GM19452 (cell line): ENCODE results near the gene ZNRF1.
"Not testable (repeated sequence)": the region's sequence is repeated elsewhere in the genome, so short reads cannot be mapped to it uniquely, and the experiment has no call there.

ENCODE experiments used
- ATAC-seq: cut with Tn5 transposase; IDR thresholded peaks from one replicate; pipeline ENCODE4 v1.9.1; 2021; ENCODE audit not compliant: unreplicated experiment

ZNRF1 gene

DNA sequence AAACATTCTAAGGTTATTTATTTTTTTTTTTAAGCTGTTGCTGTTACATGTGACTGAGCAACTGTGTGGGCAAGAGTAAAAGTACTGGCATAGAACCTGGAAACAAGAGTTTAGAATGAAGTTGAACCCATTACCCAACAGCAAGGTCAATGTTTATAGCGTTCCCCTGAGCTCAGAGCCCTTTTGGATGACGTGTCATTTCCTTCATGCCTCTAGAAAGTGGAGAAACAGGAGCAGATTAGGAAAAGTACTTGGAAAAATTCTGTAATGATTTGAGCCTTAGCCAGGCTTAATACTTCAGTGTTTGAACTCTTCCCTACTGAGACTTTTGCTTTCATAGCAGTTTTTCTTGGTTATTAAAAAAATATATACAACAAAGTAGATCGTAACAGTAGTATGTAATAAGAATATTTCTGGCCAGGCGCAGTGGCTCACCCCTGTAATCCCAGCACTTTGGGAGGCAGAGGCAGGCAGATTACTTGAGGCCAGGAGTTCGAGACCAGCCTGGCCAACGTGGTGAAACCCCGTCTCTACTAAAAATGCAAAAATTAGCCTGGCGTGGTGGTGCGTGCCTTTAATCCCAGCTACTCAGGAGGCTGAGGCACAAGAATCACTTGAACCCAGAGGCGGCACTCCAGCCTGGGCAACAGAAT is 27.5 kb downstream of the ZNRF1 start:
- ATAC-seq = not testable (repeated sequence)

DNA sequence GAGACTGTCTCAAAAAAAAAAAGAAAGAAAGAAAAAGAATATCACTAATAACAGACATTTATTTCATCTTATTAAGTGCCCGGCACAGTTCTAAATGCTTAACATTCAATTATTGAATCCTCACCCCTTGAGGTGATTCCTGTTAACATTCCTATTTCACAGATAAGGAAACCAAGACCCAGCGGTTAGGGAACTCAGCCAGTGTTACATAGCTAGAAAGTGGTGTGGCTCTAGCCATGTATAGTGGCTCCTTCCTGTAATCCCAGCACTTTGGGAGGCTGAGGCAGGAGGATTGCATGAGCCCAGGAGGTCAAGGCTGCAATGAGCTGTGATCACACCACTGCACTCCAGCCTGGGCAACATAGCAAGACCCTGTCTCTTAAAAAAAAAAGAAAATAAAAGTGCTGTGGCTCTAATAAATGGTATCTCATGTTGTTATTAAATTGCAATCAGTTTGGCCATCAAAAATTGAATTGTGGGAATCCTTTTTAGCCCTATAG is 28.1 kb downstream of the ZNRF1 start:
- ATAC-seq = no peak

DNA sequence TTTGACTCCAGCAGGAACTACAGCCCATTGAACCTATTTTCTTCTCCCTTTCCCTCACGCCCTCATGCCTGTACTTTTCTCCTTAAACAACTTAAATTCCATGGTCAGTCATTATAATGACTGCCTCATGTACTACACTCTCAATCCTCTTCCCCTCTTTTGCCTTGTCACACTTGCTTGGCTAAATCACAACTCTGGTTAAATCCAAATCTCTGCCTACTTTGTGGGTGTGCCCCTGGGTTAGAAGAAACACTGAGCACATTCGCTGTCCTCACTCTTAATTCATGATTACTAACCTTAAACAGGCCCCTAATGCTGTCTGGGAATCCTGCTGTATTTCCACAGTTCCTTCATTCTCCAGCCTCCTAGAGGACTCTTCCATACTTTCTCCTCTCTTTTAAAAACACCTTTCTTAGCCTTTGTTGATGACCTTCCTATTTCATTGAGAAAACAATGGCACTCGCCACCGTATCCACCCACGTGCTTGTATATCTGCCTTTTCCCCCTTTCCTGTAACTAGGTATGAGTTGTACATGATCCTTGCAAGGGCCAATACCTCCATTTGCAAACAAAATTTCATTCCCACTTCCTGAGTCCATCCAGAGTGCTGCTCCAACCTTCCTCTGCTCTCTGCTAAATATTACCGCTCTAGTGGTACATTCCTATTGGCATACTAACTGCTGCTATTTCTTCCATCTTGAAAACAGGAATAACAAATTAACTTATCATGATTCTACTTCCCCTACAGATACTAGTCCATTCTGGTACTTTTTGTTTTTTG is 28.9 kb downstream of the ZNRF1 start:
- ATAC-seq = no peak

DNA sequence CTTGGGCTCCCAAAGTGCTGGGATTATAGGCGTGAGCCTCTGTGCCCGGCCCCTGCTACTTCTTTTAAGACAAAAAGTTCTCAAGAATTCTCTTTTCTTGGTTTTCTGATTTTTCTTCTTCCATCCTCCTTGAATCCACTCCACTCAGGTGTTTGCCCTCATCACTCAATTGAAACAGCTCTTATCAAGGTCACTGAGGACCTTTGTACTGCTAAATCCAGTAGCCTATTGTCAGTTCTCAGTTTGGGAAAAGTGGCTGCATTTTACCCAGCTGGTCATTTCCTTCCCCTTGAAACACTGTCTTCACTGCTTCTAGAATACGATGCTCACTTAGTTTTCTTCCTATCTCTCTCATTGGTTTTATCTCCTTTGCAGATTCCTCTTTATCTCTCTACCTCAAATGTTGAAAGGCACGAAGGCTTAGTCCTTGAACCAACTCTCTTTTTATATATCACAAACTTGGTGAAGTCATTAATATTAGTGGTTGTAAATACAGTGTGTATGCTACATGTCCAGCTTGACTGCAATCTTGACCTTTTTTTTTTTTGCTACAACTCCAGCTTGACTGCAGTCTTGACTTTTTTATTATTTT is 29.8 kb downstream of the ZNRF1 start:
- no peak for ATAC-seq

DNA sequence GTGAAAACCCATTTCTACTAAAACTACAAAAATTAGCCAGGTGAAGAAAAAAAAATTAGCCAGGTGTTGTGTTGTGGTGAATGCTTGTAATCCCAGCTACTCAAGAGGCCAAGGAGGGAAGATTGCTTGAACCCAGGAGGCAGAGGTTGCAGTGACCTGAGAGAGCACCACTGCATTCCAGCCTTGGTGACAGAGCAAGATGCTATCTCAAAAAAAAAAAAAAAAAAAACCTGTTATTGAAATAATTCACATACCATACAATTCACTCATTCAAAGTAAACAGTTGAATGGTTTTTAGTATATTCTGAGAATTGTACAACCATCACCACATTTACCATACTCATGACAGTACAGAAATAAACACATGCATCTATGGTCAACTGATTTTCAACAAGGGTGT is 31.0 kb downstream of the ZNRF1 start:
- ATAC-seq = no peak

DNA sequence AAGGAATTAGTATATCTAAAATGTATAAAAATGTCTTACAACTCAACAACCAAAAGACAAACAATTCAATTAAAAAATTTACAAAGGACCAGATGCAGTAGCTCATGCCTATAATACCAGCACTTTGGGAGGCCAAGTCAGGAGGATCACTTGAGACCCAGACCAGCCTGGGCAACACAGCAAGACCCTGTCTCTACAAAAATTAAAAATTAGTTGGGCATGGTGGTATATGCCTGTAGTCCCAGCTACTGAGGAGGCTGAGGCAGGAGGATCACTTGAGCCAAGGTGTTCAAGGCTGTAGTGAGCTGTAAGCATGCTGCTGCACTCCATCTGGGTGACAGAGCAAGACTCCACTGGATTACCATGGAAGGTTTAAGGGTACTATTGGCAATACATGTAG is 33.8 kb downstream of the ZNRF1 start:
- ATAC-seq = no peak

DNA sequence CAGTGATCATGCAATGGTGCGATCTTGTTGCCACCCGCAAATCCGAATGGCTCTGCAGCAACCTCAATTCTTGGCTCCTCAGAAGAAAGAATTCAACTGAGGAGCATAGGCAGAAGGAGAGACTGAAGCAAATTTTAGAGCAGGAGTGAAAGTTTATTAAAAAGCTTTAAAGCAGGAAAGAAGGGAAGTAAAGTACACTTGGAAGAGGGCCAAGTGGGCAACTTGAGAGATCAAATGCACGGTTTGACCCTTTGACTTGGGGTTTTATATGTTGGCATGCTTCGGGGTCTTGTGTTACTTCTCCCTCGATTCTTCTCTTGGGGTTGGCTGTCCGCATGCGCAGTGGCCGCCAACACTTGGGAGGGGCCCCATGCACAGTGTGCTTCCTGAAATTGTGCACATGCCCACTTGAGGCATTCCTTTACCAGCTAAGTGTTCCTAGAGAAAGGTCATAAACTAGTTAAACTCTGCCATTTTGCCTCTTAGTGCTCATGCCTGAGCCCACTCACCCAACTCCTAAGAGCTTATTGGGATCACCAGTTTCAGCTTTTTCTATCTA is 36.7 kb downstream of the ZNRF1 start:
- ATAC-seq = no peak

DNA sequence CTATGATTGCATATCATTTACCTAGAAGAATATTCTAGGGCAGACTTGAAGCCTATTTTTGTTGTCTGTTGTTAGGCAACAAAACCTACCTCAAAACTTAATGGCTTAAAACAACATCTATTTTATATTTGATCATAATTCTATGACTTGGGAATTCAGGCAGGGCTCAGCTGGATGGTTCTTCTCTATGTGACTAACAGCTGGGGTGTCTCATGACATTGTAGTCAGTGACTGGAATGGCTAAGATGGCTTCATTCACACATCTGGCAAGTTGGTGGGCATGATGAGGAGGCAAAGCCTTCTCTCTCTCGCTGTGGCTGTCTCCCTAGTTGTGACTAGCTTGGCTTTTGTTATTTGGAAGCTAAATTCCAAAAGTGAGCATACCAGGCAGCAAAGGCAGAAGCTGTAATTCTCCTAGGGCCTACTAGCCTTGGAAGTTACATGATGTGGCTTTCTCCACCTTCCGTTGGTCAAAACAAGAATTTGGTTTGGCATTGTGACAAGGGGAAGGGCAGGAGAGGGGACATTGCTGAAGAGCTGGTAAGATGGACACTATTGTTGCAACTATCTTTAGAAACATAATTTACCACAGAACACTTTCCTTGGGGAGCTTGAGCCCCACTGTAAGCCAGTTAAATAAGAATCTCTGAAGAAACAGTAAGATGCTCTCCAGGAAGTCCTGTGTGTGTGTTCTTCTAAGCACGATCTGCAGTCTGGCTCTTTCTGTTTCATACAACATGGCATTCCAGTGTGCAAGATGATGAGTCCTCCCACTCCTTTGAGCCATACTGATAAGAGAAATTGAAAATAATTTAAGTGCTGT is 39.4 kb downstream of the ZNRF1 start:
- no peak for ATAC-seq

DNA sequence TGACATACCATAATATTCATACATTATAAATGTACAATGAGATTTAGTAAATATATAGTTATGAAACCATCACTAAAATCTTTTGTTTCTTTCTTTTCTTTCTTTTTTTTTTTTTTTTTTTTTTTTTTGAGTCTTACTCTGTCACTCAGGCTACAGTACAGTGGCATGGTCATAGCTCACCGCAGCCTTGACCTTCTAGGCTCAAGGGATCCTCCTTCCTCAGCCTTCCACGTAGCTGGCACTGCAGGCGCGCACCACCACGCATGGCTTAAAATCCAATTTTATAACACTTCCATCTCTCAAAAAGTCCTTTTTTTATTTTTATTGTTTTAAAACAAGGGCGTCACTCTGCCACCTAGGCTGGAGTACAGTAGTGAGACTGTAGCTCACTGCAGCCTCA is 41.1 kb downstream of the ZNRF1 start:
- no peak for ATAC-seq

DNA sequence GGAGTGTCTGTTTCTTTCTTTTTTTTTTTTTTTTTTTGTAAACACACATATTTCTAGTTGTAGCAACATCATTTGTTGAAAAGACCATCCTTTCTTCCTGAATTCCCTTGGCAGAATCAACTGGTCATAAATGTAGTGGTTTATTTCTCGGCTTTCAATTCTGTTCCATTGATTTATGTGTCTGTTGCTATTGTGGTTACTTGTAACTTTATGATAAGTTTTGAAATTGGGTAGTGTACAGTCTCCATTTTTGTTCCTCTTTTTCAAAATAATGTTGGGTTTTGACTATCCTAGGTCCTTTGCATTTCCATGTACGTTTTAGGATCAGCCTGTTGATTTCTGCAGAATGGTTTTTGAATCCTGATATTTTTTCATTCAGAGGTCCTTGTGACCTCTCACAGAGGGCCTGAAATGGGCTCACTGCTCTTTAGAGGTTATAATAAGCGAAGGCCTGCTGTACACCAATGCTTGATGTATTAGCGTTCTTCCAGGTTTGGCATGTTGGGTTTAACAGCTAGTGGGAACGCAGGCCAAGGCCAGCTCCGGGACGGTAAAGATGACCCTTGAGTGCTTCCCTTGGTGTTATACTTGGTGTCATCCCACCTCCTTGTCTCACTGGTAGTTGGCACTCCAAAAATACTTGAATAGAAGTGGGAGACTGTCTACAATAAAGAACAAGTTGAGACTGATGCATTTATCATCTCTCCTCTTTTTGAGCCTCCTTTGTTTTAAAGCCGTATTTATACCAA is 43.8 kb downstream of the ZNRF1 start:
- ATAC-seq = peak; percentile 30

DNA sequence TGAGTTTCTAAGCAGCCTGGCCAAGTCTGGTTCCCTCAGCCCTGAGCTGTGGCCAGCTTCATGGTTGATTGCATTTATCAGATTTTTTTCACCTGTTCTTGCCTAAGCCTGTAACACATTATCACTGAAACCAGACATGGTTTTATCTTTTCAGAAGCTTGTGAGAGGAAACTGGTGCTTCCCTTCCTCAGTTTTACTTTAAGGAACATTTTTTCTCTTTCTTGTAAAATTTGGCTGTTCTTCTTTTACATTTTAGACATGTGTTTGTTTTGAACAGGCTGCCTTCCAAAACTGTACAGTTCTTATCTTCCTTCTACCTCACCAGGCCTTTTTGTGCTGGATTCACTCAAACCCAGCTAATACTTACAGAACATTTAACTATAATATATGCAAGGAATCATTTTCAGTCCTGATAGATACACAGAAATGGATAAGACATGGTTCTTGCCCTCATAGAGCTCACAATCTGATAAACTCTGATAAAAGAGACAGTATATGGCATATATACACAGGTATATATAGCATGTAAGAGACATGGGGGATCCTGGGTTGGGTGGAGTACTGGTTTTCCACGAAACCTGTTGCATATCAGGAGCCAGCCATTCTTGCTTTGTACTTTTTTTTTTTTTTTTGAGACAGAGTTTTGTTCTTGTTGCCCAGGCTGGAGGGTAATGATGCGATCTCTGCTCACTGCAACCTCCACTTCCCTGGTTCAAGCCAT is 44.5 kb downstream of the ZNRF1 start:
- peak; percentile 85 for ATAC-seq

DNA sequence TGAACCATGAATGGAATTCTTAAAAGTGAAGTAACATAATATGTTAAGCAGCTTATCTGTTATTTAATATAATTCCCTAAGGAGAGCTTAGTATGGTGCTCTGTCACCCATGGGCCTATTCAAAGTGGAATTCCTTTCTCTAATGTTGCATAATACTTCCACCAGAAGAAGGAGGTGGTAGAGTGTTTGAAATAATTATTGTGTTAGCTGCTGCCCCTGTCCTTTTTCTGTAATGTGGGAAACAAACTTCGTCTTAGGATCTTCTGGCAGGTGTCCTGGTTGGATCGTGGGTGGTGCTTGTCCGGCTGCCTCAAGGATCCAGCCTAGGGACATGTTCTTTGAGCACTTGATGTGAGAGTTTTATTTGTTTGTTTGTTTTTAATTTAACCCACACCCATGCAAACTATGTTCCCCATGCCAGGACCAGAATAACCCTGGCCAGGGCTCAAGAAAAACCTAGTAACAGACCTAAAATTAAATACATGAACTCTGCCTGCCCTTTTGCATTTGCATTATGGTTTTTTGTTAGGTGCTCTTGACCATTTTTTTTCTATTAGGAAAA is 46.1 kb downstream of the ZNRF1 start:
- ATAC-seq = no peak

DNA sequence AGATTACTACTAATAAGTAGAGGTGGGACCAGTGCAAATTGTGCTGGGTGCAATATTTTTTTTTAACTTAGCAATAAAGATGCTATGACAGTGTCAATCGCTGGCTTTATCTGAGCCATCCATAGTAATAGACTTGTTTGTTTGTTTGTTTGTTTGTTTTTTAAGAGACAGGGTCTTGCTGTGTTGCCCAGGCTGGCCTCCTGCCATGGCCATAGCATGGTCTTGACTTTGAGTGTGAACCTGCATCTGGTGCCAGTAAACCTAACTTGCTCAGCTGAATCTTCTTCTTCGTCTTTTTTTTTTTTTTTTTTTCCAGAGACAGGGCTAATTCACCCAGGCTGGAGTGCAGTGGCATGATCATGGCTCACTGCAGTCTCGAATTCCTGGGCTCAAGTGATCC is 46.6 kb downstream of the ZNRF1 start:
- no peak for ATAC-seq

DNA sequence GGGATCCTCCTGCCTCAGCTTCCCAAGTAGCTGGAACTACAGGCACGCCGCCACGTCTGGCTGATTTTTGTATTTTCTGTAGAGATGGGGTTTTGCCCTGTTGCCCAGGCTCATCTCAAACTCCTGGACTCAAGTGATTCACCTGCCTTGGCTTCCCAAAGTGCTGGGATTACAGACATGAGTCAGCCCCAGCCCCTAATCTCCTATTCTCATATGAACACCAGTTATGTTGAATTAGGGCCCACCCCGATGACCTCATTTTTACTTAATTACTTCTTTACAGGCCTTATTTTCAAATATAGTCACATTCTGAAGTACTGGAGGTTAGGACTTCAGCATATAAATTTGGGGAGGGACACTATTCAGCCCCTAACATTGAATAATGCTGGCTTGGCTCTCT is 49.2 kb downstream of the ZNRF1 start:
- ATAC-seq = no peak

DNA sequence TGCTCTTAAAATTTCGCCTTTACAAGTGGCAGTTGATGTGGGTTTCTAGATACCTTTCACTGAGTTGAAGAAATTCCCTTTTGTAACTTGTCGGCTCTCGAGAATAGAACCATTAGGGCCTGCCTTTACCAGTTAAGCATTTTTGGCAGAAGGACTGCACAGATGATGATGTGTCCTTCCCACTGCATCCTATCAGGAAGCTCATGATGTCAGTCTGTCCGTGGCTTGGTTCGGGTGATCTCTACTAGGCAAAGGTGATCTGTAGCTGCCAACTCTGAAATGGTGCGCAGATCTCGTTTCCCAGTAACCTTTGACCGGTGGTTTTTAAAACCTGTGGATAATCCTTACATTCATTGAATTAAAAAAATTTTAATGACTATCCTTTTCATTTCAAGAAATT is 49.7 kb downstream of the ZNRF1 start:
- ATAC-seq = no peak

DNA sequence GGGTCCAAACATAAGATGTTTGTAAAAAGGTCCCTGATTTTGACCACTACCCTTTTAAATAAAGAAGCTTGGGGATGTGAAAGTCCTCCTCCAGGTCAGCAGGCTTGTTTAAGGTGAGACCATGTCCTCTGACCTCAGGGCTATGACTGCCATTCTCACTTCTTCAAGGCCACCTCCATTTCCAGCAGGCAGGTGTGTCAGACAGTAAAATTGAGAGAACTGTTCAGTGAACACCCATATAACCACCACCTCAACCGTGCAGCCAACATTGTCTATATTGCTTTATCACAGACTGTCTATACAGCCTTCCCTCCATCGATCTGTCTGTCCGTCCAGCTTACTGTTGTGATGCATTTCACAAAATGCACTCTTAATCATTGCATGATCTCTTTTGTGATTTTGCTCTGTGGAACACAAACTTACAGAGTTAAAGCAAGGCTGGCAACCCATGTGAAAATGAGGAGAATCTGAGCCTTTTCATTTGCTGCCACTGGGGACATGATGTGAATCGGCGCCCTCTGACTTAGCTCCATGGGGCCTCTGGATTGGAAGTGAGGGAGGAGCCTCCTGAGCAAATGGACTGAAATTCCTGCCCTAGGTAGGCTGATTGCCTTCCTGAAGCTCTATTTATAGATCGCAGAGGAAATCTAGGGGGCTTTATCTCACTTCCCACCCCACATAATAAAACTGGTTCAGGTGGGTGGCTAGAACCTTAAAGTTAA is 53.8 kb downstream of the ZNRF1 start:
- no peak for ATAC-seq

DNA sequence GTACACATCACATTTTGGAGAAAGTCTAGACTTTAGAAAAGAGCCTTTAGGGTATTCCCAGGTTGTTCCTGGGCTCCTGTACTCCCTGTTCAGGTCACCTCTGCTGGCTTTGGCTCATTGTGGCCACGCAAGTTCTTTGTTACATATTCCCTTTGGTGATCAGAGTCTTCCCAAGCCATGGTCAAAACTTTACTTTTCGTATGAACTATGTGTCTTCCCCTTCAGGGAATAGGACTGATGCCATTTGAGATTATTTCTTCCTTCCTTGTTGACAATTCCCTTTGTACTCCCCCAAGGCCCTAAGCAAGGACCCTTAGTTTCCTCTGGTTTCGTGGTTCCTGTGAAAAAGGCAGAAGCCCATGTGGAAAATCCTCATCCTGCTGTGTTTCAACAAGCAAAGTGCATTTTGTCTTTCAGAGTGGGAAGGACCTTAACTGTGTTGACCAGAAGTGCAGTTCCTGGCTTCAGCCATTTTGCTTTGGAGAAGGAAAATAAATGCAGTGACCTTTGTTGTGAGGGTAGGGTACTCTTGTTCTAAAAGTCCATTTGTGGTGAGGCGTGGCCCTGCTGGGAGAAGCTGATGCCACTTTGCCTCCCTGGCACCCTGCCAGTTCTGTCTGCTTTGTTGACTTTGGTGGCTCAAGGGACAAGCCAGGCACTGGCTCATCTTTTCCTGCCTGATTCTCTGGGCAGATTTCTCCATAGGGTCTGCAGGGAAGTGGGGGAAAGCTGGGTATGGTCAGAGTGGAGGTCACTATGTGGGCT is 55.1 kb downstream of the ZNRF1 start:
- ATAC-seq = no peak

DNA sequence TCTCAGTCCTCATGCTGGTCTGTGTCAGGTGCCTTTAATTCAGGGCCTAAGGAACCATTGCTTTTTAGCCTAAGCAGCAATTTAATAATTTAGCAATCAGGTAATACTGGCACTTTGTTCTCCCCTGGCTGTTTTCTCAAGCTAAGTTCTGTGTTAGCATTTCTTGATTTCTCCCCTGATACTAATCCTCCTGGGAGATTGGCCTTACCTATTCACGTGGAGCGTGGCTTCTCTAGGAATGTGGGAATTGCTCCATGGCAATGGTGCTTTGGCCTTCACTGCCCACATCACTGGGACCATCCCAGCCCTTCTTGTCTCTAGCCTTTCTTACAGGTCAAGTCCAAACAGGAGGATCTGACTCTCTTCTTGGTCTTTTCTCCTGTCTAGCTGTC is 55.7 kb downstream of the ZNRF1 start:
- no peak for ATAC-seq
